Fibroblast of peridontal ligament (primary cell): Measurements from ENCODE around the gene SDCBP2.
A peak's percentile ranks its signal among the peaks of the same experiment; 100 is the strongest.

Experiments
- DNase-seq: peaks from one replicate; pipeline ENCODE4 v3.0.0-alpha.2; 2010; ENCODE audit errors: extremely low read depth

SDCBP2 gene

DNA sequence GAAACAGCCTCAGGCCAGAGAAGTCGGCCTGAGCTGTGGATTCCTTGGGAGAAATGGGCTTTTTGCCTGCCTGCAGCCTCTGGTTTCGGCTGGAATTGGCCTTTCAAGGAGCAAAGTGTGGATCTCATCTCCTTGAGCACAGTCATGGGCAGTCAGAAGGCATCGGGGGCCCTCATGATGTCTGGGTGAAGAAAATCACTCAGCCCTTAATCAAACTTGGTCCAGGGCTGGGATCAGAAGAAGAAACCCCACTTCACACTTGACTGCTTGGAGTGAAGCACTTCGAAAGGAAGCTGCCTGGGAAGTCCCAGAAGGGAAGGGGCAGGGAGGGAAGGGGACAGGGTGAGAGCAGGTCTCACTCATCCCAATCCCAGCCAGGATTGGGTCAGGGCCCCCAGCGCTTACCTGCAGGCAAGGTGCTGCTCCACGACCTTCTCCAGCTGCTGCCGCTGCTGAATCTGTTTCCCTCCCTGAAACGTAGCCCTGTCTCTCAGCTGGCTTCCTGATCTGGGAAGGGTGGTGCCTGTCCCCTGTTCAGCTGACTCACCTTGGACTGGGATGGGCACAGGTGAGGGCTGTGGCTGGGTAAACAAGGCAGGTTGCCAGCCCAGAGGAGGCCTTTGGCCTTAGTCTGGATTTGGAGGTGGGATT is at the start of gene SDCBP2:
Gene SDCBP2, minus strand, starts transcription at position 460 of the 651 bp plus-strand sequence. CDS start 8,723 bp downstream, outside the sequence.
- DNase-seq: no peak

DNA sequence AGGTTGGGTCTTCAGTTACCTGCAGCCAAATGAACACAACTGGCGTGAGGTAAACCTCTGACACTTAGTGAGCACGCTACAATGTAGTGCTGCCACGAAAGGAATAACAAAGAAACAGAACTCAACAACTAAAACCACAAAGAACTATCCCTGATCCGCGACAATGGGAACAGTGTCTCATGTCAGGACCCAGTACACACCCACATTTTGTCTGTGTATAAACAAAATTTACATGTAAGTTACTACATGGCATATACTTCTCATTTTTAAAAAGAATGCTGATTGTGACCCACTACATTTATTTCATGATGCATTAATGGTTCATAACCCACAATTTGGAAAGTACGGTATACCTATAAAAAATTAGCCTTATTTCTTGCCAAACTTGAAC is 49.8 kb upstream of the SDCBP2 start:
- no peak for DNase-seq

- no peak for DNase-seq
Observed at GRCh38 chr20:1377984-1378734, 49.2 kb upstream of the SDCBP2 start.

DNA sequence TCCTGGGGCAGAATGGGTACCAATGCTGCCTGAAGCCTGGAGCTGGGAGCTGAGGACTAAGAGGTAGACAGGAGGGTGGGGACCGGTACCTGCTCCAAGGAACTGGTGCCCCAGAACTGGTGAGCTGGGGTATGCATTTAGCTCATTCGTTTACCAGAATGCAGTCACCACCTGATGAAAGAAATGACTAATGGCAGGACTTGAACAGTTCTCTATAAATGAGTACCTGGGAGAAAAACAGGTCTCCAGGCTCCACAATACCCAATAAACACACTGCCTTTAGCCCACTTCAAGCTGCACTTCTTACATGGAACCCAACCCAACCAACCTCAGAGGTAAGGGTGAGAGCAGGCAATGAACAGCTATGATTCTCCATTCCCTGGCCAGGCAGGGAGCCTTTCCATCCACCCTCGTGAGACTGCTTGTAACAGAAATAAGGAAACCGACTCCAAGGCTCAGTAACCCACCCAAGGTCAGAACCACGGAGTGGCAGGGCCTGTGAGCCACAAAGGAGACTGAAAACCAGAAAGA is 48.5 kb upstream of the SDCBP2 start:
- no peak for DNase-seq

- DNase-seq: no peak
Observed at GRCh38 chr20:1376408-1377270, 47.7 kb upstream of the SDCBP2 start.

- DNase-seq: no peak
Observed at GRCh38 chr20:1376007-1376406, 47.1 kb upstream of the SDCBP2 start.

GRCh38 chr20:1375515-1375914 is 46.6 kb upstream of the SDCBP2 start:
- DNase-seq: peak; percentile 83

DNA sequence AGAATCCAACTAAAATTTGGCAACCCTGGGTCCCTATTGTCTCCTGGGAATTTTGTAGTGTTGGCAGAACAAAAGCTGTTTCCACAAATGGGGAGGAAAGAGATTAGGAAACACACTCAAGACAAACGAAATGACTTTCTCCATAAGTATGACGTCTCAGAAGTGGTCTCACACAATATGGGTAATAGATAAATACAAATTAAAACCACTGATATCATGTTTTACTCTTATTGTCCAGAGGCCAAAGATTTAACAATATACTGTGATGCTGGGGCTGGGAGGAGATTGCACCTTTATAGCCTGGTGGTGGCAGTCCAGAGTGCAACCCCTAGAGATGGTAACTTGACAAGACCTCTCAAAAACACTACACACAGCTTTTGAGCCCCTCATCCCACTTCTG is 45.3 kb upstream of the SDCBP2 start:
- no peak for DNase-seq

DNA sequence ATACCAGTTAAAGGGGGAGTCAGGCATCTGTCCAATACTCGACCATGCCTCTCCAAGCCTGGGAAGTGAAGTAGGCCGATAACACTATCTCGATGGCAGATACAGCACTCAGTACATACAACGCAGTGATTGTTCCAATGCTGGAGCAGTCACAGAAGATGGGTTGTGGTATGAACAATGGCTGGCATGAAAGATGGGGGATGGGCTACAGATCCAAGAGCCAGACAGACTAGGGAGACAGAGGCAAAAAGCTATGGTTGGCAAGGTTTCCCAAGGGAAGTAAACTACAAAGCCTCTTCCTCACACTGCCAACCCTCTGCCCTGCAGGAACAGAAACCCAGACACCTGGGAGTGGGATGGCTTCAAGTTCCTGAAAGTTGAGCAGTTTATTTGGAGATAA is 44.7 kb upstream of the SDCBP2 start:
- no peak for DNase-seq

GRCh38 chr20:1373036-1373435 is 44.1 kb upstream of the SDCBP2 start:
- DNase-seq: no peak

DNA sequence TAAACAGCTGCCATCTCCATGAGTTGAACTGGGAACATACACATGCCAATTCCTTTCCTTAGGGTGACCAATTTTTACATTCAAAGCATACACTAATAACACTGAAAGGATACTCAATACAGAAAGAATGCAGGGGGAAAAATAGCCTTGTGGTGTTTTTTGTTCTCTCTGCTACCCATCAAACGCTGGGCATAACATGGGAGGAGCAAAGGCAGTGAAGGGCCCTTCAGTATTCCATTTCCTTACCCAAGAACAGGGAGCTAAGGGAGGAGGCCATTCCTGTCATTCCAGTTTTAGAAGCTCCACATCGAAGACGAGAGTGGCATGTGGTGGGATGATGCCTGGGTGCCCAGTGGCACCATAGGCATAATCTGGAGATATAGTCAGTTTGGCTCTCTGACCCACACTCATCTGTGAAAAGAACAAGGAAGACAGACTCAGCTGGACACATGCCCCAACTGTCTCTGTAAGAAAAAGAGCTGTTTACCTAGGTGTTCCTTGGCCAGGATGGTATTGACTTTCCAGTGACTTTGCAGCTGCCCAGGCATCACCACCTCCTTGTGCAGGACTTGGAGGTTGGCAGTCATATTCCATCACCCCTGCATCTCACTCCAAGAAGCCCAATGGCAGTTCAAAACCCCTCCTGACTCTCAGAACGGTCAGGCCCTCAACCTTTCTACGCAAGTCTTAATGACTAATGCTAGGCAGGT is 43.0 kb upstream of the SDCBP2 start:
- no peak for DNase-seq

DNA sequence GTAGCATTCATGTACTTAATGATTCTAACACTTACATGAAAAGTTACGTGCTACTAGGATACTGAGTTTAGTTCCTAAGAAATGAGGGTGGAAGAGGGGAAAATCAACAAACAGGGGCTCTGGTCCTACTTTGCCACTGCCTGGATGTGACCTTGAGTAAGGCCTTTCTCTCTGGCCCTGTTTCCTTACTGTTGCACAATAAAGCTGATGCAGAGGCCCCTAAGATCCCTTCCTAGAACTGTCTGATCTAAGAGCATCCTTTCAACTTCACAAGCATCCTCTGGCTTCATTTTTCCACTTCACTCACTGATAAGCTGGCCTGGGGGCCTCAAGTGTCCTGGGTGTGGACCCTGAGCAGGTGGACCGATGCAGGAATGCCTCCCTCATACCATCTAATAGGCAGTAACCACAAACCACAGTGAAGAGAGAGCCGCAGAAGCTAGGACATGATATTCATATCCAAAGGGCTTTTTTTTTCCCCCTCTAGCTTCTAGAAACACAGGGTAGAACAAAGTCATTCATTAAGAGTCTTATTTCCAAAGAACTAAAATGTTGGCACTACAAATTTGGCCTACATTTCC is 42.4 kb upstream of the SDCBP2 start:
- peak; percentile 24 for DNase-seq

DNA sequence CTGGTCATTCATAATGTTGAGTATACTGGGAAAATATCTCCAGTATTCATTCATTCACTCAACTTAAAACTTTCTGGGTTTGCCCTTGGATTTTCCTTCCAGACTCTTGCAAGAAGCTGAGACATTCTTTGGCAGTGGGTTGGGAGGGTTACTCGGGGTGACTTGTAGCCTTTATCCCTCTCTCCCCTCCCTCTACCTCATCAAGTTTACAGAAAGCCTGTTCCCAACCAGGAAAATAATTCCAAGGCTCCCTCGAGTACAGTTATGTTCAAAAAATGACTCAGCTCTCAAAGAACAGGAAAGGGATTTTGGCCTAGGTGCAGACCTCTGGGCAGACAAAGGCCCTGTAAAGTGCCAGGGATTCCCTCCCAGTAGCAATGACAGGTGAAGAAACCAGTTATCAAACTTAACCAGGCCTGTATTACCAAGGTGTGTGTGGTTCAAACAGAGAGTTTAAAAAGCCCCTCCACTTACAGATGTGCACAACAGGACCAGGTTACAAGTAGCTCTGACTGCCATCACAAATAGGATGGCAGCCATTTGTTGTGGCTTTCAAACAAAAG is 41.7 kb upstream of the SDCBP2 start:
- peak; percentile 88 for DNase-seq

- DNase-seq: no peak
Observed at GRCh38 chr20:1369970-1370369, 41.0 kb upstream of the SDCBP2 start.

GRCh38 chr20:1368448-1369199 is 39.7 kb upstream of the SDCBP2 start:
- peak; percentile 48 for DNase-seq

GRCh38 chr20:1367479-1367878 is 38.5 kb upstream of the SDCBP2 start:
- no peak for DNase-seq

DNA sequence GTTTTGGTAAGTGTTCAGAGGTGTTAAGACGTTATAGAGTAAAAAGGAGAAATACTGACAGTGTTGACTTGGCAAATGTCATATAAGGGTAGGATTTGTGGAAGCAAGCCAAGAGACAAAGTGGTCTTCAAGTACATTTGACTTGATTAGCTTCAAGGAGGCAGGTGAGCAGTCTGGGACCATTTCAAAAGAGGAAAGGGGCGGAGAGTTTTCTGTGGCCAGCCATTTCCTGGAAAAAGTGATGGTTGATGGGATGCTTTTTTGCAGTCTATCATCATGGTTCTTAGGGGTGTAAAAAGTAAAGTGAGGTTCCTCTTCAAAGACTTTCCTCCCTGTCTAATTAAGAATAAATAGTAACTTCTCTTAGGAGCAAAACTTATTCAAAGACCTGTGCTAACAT is 35.2 kb upstream of the SDCBP2 start:
- no peak for DNase-seq

DNA sequence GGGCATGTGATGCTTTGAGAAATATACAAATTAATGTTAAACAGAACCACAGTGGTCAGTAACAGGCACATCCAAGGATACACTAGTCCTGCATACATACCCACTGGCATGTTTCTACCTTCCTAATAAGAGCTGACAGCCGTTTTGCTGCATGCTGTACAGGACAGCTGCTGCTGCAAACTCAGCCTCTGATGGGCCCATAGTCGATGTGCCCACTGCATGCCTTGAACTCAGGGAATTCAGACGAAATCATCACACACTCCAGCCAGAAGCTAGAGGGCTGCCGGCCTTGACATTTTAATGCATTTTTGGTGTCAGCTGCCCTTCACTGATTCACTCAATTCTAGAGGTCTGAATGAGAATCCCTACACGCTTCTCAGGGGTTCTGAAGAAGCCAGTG is 34.6 kb upstream of the SDCBP2 start:
- no peak for DNase-seq

DNA sequence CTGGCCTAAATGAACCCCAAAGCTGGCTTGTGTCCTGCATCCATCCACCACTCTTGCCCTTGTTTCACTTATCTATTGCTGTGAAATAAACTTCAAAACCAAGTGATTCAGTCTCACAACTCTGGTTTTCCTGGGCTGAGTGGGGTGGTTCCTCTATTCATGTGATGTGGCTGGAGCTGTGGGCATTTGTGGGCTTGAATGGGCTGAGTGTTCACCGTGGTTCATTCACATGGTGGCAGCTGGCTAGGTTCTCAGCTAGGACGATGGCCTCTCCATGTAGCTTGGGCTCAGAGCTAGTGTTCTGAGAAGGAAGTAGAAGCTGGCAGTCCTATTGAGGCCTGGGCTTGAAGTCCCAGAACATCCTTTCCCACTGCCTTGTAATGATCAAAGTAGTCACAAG is 33.5 kb upstream of the SDCBP2 start:
- no peak for DNase-seq
